Neural progenitor cell (in vitro differentiated cells): ENCODE results near the gene STPG3. TPM values are rescaled to one million over a fixed set of nuclear protein-coding genes. Genes with fewer than 3 reads are reported as not detected.

Experiments
- DNase-seq: peaks from one replicate; pipeline ENCODE4 v3.0.0-alpha.2; 2016; ENCODE audit warnings: low spot score
- H2AFZ ChIP-seq: fragments of 200-600 bp; sonication (generic); replicated peaks from 2 replicates; pipeline ENCODE4 v1.6.1; 2016; ENCODE audit warnings: antibody characterized with exemption
- H3F3A ChIP-seq: fragments of 200-600 bp; sonication (generic); 2 replicates; pipeline ENCODE4 v1.6.1; 2016; ENCODE audit warnings: antibody characterized with exemption, low read depth
- H3K27ac ChIP-seq: fragments of 200-600 bp; sonication (generic); 2 replicates; pipeline ENCODE4 v1.5.1; 2016; ENCODE audit warnings: mild to moderate bottlenecking
- H3K27me3 ChIP-seq: fragments of 200-600 bp; sonication (generic); 2 replicates; pipeline ENCODE4 v1.6.1; 2016; ENCODE audit warnings: mild to moderate bottlenecking, moderate library complexity
- H3K36me3 ChIP-seq: fragments of 200-600 bp; sonication (generic); 2 replicates; pipeline ENCODE4 v1.5.1; 2016
- H3K4me1 ChIP-seq: fragments of 200-600 bp; sonication (generic); 2 replicates; pipeline ENCODE4 v1.6.1; 2016; ENCODE audit warnings: mixed run types
- H3K4me2 ChIP-seq: fragments of 200-600 bp; sonication (generic); 2 replicates; pipeline ENCODE4 v1.6.1; 2016
- H3K4me3 ChIP-seq: fragments of 200-600 bp; sonication (generic); 2 replicates; pipeline ENCODE4 v1.5.1; 2016
- H3K79me2 ChIP-seq: fragments of 200-600 bp; sonication (generic); 2 replicates; pipeline ENCODE4 v1.6.1; 2016; ENCODE audit warnings: low read depth
- H3K9ac ChIP-seq: fragments of 200-600 bp; sonication (generic); 2 replicates; pipeline ENCODE4 v1.6.1; 2016
- H3K9me3 ChIP-seq: fragments of 200-600 bp; sonication (generic); 2 replicates; pipeline ENCODE4 v1.5.1; 2016; ENCODE audit warnings: low read depth
- H4K20me1 ChIP-seq: fragments of 200-600 bp; sonication (generic); 2 replicates; pipeline ENCODE4 v1.6.1; 2016; ENCODE audit warnings: low read depth
- H3K27ac Mint-ChIP-seq: 3 replicates; pipeline ENCODE4 v1.8.0; 2021; ENCODE audit warnings: mixed read lengths
- H3K27me3 Mint-ChIP-seq: 2 replicates; pipeline ENCODE4 v1.8.0; 2022; ENCODE audit warnings: low read depth, mild to moderate bottlenecking, inconsistent platforms, moderate library complexity, mixed read lengths; ENCODE audit not compliant: insufficient read depth
- H3K36me3 Mint-ChIP-seq: 3 replicates; pipeline ENCODE4 v1.8.0; 2021; ENCODE audit warnings: mixed read lengths
- H3K4me1 Mint-ChIP-seq: 3 replicates; pipeline ENCODE4 v1.8.0; 2021; ENCODE audit warnings: mixed read lengths
- H3K4me3 Mint-ChIP-seq: 3 replicates; pipeline ENCODE4 v1.8.0; 2021; ENCODE audit warnings: mild to moderate bottlenecking, moderate library complexity, mixed read lengths
- H3K9me3 Mint-ChIP-seq: 3 replicates; pipeline ENCODE4 v1.8.0; 2020; ENCODE audit warnings: mixed read lengths
- EZH2 ChIP-seq: fragments of 200-600 bp; sonication (generic); IDR thresholded peaks from 2 replicates; pipeline ENCODE4 v1.6.1; 2017; ENCODE audit warnings: antibody characterized with exemption, mild to moderate bottlenecking, moderate library complexity
- EZH2phosphoT487 ChIP-seq: fragments of 200-600 bp; sonication (generic); IDR thresholded peaks from 2 replicates; pipeline ENCODE4 v1.6.1; 2017; ENCODE audit warnings: antibody characterized with exemption
- total RNA-seq: library from RNA; depleted of rRNA; stranded (reverse); fragments of >200 nt; gene quantifications from 2 replicates; pipeline ENCODE4 v1.2.3, GENCODE V29; 2015; ENCODE audit warnings: low replicate concordance
- TF ChIP-seq, protein P1 (sequence below): fragments of 200-600 bp; sonication (generic); IDR thresholded peaks from 2 replicates; pipeline ENCODE4 v1.5.1; 2017; ENCODE audit warnings: antibody characterized with exemption, mild to moderate bottlenecking

The STPG3 gene
- total RNA-seq, 1 donor from 2014 or later, result not detected

DNA sequence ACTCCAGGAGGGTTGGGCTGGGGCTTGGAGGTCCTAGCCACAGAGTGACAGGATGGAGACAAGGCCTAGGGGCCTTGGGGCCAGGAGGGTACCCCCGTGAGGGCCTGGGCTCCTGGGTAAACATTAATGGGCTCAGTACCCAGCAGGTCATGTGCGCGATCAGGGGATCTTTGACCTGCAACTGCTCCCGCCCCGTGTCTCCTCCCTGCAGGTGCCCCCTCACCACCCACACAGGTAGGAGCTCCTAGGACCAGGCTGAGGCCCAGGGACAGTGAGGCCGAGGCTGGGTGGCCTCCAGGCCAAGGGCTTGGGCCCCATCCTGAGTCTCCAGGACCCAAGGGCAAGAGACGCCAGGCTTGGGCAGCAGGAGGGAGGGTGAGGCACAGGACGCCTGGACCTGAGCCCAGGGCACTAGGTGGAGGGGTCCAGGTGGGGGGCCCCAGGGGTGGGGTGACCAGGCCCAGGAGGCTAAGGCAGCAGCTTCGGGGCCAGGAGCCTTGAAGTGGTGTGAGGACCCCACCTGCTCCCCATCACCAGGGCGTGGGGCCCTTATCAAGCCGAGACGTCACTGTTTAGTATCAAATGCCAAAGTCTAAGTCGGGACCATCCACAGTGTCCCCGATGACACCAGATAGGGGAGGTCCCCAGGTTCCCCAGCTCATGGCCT, 20.2 kb upstream of the STPG3 start, which contains the start of gene SLC34A3:
TSS of gene SLC34A3 (plus strand) at position 197 of the 667 bp plus-strand sequence. CDS start 802 bp downstream, outside the sequence.
- Histone ChIP-seq H3K9me3 (no peaks in the 10 kb centered on the region), H3K4me3 (no peak within 1 kb of the TSS), H3F3A (no peaks in the 10 kb centered on the region), H3K27ac (no peak within 1 kb of the TSS), H3K9ac (no peak within 1 kb of the TSS), H3K27me3 (no peaks in the 10 kb centered on the region), H3K4me1 (no peaks in the 10 kb centered on the region), H3K79me2 (no peaks in the 10 kb centered on the region), H3K36me3 (no peaks in the 10 kb centered on the region), H2AFZ (no peak within 1 kb of the TSS), H3K4me2 (no peak within 1 kb of the TSS), H4K20me1 (peaks cover 5% of the 10 kb centered on the region)
- DNase-seq, result no peak
- H3K4me1 Mint-ChIP-seq, result peaks cover 3% of the 10 kb centered on the region
- TF ChIP-seq EZH2phosphoT487 (no peak), EZH2 (no peak)
- TF ChIP-seq, protein P1, sequence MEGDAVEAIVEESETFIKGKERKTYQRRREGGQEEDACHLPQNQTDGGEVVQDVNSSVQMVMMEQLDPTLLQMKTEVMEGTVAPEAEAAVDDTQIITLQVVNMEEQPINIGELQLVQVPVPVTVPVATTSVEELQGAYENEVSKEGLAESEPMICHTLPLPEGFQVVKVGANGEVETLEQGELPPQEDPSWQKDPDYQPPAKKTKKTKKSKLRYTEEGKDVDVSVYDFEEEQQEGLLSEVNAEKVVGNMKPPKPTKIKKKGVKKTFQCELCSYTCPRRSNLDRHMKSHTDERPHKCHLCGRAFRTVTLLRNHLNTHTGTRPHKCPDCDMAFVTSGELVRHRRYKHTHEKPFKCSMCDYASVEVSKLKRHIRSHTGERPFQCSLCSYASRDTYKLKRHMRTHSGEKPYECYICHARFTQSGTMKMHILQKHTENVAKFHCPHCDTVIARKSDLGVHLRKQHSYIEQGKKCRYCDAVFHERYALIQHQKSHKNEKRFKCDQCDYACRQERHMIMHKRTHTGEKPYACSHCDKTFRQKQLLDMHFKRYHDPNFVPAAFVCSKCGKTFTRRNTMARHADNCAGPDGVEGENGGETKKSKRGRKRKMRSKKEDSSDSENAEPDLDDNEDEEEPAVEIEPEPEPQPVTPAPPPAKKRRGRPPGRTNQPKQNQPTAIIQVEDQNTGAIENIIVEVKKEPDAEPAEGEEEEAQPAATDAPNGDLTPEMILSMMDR, result no peak
- no peak within 1 kb of the TSS for H3K4me3 Mint-ChIP-seq
- no peaks in the 10 kb centered on the region for H3K9me3 Mint-ChIP-seq
- no peak within 1 kb of the TSS for H3K27ac Mint-ChIP-seq
- peaks cover 6% of the 10 kb centered on the region for H3K27me3 Mint-ChIP-seq
- H3K36me3 Mint-ChIP-seq, result no peaks in the 10 kb centered on the region

DNA sequence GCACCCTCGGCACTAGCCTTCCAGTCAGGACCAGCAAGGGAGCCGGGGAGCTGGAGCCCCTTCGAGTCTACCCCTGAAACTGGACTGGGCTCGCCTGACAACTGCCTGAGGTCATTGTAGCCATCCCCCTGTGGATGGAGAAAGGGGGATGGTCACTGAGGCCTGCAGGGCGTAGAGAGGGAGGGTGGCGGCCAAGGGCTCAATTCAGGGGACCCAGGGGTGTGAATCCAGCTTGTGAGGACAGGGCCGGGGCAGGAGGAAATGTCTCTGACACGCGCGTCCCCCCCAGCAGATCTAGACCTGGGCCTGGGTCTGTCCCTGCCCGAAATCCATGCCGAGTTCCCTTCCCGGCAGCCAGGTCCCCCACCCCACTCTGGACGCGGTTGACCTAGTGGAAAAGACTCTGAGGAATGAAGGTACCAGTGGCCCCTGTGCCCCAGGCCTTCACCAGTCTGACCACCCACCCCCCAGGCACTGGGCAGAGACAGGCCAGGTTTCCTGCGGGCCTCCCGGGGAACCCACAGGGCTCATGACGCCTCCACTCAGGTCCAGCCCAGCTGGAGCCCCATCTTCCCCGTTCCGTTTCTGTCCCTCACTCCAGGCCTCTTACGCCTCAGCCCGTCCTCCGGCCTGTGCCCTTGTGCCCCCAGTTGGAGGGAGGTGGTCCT, 19.6 kb upstream of the STPG3 start:
- Histone ChIP-seq H3F3A (no peaks in the 10 kb centered on the region), H3K9me3 (no peaks in the 10 kb centered on the region), H3K79me2 (no peaks in the 10 kb centered on the region), H3K27ac (no peak overlapping the region), H3K4me2 (no peak overlapping the region), H3K4me1 (no peaks in the 10 kb centered on the region), H4K20me1 (peaks cover 5% of the 10 kb centered on the region), H3K27me3 (no peaks in the 10 kb centered on the region), H3K4me3 (no peak overlapping the region), H3K36me3 (no peaks in the 10 kb centered on the region), H2AFZ (no peak overlapping the region), H3K9ac (no peak overlapping the region)
- no peak overlapping the region for H3K27ac Mint-ChIP-seq
- H3K27me3 Mint-ChIP-seq, result peaks cover 6% of the 10 kb centered on the region
- H3K9me3 Mint-ChIP-seq, result no peaks in the 10 kb centered on the region
- TF ChIP-seq, protein P1, result no peak
- TF ChIP-seq EZH2, result no peak
- no peak for TF ChIP-seq EZH2phosphoT487
- H3K4me3 Mint-ChIP-seq, result no peak overlapping the region
- peaks cover 3% of the 10 kb centered on the region for H3K4me1 Mint-ChIP-seq
- H3K36me3 Mint-ChIP-seq, result no peaks in the 10 kb centered on the region
- DNase-seq, result no peak

DNA sequence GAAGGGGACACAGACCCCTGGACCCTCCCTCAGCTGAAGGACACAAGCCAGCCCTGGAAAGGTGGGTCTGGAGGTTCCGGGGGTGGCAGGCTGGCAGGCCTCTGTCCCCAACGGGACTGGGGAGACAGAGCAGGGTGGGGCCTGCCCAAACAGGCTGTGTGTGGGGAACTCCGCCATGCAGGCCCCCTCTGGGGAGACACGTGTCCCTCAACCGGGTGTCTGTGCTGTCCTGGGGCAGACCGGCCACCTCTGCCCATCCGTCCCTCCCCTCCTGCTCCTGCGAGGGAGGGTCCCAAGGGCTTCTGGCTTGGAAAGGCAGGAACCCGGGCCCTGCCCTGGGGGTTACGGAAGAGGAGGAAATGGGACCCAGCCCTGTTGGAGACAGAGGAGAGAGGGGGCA, 19.0 kb upstream of the STPG3 start:
- no peak for DNase-seq

More for the DNA sequence above, 19.0 kb upstream of the STPG3 start:
- H3K4me1 ChIP-seq, result peaks cover 6% of the 10 kb centered on the region
- no peaks in the 10 kb centered on the region for H3F3A ChIP-seq
- Mint-ChIP-seq H3K27me3 (peaks cover 6% of the 10 kb centered on the region), H3K4me3 (no peak overlapping the region), H3K4me1 (peaks cover 3% of the 10 kb centered on the region), H3K36me3 (no peaks in the 10 kb centered on the region), H3K9me3 (no peaks in the 10 kb centered on the region), H3K27ac (no peak overlapping the region)
- no peak overlapping the region for H3K9ac ChIP-seq
- no peaks in the 10 kb centered on the region for H3K36me3 ChIP-seq
- no peaks in the 10 kb centered on the region for H3K9me3 ChIP-seq
- no peak overlapping the region for H3K4me3 ChIP-seq
- H3K4me2 ChIP-seq, result no peak overlapping the region
- no peak overlapping the region for H3K27ac ChIP-seq
- no peaks in the 10 kb centered on the region for H3K27me3 ChIP-seq
- no peak overlapping the region for H2AFZ ChIP-seq
- TF ChIP-seq EZH2 (no peak), EZH2phosphoT487 (no peak)
- TF ChIP-seq, protein P1, result no peak
- no peaks in the 10 kb centered on the region for H3K79me2 ChIP-seq
- peaks cover 11% of the 10 kb centered on the region for H4K20me1 ChIP-seq
